Stimulated activated CD4-positive, alpha-beta T cell treated with anti-CD3 and anti-CD28 coated beads, Interleukin-15, amount 100 ng/mL, for 48 hours (primary cell): Measurements from ENCODE around the gene CELA2A.
"Not testable (repeated sequence)": the region's sequence is repeated elsewhere in the genome, so short reads cannot be mapped to it uniquely, and the experiment has no call there.

Experiments
- DNase-seq, 2 donors: peaks; one replicate each; pipeline ENCODE4 v3.0.0-alpha.2; 2020; ENCODE audit warnings: low read depth in 2 of 2

The CELA2A gene

DNA sequence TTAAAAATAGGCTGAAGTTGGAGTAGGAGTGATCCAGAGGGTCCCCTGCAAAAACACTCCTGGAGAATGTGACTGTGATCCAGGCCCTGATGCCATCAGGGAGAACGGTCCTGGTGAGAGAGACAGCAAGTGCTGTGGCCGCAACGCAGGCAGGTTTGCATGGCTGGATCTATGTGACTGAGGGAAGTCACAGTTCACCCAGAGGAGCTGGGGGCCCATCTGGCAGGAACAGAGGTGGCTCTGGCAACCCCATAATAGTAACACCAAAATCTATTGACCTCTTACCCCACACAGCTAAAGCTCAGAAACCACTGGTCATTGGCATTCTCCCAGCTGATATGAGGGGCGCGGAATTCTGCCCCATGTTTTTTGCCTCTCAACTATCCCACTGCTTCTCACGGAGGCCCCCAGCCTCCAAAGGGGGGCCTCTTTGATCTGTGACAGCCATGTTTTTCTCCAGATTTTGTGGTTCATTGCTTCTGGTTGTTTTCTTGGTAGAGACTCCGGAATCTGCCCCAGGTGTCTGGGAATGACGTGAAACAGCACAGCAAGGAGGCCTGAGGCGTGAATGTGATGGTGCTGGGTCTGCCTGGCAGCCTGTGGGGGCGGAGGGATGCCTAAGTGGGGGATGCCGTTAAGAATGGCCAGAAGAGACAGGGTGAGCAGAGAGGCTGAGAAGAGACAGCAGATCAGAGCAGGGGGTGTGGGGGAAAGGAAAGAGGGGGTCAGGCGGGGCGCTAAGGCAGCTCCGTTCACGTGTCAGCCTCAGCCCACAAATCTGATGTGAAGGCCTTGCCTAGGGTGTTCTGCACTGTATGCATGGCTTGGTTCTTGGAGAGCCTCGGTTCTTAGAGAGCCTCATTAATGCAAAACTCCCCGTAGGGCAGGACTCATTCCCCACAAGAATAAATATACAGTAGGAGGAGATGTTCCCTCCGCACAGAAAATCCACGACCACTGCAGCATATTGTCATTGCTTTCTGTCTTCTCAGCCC is 43.9 kb downstream of the CELA2A start:
- no peak for DNase-seq

DNA sequence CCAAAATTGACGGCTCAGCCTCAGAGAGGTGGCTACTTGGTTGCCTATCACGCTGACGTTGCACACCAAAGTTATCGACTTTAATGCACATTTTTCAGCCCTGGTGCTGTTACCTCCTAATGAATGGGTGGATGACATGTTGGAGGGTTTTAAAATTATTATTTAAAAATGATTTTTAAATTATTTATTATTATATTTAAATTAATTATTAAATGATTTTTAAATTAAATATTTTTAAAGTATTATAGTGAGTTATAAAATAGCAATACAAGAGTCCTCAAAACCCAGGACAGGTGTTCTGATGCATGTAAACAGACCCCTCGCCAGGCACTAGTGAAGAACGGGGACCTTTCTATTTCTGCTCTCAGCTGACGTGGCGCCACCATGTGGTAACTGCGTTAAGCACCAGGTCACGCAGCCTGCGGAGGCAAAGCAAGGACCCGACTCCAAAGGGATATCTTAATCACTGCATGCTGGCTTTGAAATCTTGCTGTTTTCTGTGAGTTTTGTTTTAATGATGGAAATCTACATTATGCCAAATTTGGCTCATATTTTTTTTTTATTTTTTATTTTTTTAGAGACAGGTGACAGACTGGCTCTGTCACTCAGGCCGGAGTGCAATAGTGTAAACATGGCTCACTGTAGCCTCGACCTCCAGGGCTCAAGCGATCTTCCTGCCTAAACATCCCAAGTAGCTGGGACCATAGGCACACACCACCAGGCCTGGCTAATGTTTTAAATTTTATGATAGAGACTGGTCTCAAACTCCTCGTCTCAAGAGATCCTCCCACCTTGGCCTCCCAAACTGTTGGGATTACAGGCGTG is 44.9 kb downstream of the CELA2A start:
- DNase-seq: peak; percentile 34 to 56

DNA sequence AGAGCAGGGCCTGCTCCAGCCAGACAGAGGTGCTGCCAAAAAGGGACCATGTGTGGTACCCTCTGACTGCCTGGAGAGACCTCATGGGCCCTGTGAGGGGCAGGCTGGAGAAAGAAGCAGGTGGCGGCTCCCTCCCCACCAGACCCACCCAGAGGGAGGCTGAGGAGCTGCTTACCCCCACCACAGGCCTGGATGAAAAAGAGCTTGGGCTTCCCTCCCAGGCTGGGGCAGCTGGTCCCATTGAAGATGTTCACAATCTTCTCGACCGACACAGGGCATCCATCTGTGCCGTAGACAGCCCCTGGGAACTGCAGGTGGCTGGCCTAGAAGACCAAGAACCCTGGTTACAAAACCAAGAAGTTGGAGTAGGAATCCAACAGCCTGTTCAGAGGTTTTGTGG is 47.9 kb downstream of the CELA2A start:
- no peak for DNase-seq

DNA sequence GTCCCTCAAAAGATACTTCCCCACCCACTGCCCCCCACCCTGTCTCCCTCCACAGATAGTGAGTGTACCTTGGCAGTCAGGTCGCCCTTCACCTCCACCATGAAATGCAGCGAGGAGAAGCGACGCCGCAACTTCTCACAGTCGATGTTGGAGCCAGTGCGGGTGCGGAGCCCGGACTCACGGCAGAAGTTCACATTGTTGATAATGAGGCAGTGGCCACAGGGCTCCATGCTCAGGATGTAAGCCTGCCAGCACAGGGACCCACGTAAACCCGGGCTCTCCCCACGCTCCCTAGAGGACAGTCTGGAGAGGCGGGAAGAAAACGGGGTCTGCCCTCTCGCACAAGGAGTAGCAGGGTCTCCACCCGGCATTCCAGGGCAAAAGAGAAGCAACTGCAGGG is 50.3 kb downstream of the CELA2A start:
- DNase-seq: no peak

DNA sequence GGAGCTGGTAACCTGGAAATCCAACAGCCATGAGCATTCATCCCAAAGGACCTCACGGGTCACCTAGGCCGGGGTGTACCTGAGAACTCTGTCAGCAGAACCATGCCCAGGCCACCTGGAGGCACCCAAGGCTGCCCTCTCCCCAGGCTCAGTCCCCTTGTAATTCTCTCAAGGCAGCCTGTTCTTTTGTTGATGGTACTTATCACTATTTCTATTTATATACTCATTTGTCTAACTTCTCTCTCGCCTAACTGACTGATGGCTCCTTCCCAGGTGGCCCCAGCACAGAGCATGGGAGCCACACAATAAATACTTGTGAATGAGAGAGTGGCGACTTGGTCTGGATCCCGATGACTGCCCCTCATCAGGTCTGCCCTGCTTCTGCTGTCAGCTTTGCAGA is 50.7 kb downstream of the CELA2A start:
- no peak for DNase-seq

DNA sequence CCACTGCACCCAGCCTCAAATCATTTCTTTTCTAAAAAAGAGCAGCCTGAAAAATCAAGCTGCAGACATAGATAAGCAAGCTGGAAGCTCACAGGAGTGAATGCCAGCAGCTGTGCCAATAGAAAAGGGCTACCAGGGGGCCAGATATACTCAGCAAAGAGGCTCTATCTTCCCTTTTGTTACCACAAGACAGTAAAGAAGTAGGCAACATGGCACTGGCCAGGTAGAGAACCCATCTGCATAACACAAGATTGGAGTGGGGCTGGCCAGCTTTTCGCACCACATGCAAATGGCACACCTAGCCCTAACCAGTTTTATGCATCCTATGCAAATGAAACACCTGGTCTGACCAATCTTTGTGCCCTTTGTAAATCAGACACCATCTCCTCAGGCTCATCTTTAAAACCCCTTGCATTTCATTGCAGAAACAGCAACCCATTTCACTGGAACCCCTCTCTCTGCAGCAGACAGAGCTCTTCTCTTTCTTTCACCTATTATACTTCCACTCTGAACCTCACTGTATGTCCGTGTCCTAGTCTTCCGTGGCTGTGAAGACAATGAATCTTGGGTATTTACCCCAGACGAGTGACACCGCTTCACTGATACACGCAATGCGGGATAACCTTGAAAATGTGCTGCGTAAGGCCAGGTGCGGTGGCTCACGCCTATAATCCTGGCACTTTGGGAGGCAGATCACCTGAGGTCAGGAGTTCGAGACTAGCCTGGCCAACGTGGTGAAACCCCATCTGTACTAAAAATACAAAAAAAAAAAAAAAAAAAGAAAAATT is 52.4 kb downstream of the CELA2A start:
- DNase-seq: no peak

DNA sequence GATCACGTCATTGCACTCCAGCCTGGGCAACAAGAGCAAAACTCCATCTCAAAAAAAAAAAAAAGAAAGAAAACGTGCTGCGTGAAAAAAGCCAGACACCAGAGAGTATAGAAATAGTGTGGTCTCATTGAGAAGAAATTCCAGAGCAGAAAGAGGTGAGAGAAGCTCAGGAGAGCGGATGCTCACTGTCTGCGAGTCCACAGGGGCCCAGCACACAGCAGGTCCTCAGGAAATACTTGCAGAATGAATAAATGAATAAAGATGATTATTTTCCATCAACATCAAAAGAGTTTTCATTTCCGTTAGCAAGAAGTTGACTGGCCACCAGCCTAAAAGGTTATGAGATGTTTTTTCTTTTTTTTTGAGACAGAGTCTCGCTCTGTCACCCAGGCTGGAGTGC is 53.1 kb downstream of the CELA2A start:
- DNase-seq: no peak

DNA sequence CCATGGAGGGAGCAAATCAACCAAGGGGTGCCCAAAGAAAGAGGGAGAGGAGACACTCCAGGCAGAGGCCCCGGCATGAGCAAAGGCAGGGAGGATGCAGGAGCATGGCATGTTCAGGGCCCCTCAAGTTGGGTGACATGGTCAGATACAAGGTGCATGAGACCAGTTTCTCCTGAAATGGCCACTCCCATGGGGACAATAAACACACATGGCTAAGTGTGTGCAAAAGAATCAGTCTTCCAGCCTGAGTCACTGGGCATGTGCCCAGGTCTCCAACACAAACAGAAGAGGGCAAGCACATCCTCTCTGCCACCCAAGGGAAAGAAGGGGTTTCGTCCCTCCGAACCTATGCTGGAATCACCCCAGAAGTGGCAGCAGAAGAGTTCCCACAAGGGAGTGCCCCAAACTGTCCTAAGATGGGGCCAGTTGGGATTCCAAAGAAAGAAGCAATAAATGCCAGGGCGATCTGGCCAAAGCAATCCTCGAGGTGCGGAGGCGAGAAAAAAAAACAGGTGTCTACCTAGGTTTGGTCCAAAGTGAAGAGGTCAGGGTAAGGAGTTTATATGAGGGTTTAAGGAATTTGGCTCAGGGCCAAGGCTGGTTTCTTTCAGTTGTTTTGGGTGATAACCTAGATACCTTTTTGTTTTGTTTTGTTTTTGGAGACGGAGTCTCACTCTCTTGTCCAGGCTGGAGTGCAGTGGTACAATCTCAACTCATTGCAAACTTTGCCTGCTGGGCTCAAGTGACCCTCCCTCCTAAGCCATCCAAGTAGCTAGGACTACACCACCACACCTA is 54.3 kb downstream of the CELA2A start:
- no peak for DNase-seq

DNA sequence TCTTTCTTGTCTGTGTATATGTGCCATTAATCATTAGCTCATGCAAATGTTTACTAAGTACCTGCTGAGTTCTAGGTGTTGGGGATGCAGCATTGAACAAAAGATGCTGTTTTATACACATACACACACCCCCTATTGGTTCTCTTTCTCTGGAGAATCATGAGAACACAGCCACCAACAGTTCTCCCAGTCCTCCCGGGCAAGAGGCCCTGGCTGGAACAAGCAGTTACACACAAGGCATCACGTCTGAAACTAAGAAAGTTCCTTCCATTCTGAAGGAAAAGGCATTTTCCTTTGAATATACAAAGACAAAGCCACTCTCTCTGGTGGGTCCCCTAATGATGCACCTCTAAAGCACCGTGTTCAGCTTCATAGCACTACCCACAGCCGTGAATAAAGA is 56.7 kb downstream of the CELA2A start:
- DNase-seq: no peak

DNA sequence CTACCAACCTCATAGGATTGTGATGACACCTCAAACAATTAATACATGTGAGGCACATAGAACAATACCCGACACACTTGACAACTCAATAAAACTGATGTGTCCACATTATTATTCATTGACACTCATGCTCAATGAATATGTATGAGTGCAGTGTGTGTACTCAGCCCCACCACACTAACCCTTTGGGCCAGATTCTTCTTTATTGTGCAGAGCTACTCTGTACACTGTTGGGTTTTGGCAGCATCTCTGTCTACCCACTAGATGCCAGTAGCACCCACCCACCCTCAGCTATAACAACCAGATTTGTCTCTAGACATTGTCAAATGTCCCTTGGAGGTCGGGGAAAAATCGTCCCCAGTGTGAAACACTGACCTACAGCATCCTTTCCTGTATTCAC is 57.4 kb downstream of the CELA2A start:
- no peak for DNase-seq

DNA sequence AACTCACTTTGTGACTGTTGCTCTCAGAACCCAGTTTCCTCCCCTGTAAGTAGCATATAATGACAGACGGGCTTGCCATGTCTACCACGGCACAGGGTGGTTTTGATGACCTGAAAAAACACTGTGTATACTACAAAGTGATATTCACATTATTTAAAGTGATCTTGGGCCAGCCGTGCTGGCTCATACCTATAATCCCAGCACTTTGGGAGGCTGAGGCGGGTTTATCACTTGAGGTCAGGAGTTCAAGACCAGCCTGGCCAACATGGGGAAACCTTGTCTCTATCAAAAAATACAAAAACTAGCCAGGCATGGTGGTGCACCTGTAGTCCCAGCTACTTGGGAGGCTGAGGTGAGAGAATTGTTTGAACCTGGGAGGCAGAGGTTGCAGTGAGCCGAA is 58.0 kb downstream of the CELA2A start:
- not testable (repeated sequence) for DNase-seq

DNA sequence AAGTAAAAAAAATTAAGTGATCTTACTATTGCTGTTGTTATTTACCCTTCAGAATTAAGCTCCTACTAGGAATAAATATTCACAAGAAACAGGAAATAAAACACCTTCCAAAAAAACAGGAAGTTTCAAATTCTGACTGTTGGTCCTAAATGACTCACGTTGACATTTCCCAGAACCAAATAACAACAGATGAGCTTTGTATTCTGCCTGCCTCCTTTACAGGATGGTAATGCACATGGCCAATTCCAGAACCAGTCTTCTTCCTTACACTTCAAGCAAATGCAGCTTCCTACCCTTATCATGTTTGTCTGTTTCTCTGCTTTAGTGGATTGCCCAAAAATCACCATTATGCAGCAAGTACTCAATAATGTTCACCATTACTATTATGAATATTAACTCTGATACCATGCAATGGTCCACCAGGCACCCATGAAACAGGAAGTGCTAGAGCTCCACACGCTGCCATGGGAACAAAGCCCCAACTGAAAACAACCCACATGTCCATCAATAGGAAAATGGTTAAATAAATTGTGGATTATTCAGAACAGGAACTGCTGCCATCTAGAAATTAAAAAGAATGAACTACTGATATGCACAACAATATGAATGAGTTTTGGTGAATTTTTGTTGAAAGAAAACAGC is 58.6 kb downstream of the CELA2A start:
- DNase-seq: no peak

DNA sequence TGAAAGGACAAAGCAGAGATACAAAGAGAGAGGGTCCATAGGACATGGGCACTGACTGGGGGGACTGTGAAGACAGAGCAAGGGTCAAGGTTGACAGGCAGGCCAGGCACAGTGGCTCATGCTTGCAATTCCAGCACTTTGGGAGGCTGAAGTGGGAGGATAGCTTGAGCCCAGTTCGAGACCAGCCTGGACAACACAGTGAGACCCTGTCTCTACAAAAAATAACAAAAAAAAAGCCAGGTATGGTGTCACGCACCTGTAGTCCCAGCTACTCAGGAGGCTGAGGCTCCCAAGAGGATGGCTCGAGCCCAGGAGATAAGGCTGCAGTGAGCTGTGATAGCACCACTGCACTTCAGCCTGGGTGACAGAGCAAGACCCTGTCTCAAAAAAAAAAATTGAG is 63.1 kb downstream of the CELA2A start:
- DNase-seq: no peak

DNA sequence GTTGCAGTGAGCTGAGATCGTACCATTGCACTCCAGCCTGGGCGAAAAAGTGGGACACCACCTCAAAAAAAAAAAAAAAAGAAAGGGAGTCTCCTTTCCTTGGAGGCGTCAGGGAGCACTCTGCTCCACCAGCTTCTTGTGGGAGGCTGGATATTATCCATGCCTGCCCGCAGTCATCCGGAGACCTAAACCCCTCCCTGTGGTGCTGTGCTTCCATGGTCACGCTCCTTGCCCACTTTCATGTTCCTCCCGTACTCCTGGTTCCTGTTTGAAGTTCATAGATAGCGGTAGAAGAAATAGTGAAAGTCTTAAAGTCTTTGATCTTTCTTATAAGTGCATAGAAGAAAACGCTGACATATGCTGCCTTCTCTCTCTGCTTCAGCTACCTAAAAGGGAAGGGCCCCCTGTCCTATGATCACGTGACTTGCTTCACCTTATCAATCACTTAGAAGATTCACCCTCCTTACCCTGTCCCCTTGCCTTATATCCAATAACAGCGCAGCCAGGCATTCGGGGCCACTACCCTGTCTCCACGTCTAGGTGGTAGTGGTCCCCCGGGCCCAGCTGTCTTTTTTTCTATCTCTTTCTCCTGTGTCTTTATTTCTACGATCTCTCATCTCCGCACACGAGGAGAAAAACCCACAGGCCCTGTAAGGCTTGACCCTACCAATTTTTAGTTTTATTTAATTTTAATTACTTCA is 64.8 kb downstream of the CELA2A start:
- not testable (repeated sequence) for DNase-seq
